ENCODE data around the gene VSTM2B.

Gene VSTM2B

GRCh38 chr19:29598496-29598895 lies 72.7 kb downstream of the VSTM2B start:
- Histone ChIP-seq H3K4me3 (ENCODE audit: low read length) (no peak overlapping the region), H3K9me2 (replicated peaks; ENCODE audit: insufficient read depth, low read length) (no peaks in the 10 kb centered on the region)
- TF ChIP-seq EZH2 (optimal IDR thresholded peaks at IDR 0.05; ENCODE audit: low read depth, low read length) = no peak
- TF ChIP-seq EZH2phosphoT487 (IDR thresholded peaks at IDR 0.05; ENCODE audit: low read length) = no peak
- no peak for TF ChIP-seq CTCF (IDR thresholded peaks at IDR 0.05; ENCODE audit: low read length)

GRCh38 chr19:29603308-29603707 lies 77.5 kb downstream of the VSTM2B start:
- Histone ChIP-seq H3K79me2 (ENCODE audit: low read length) (peaks cover 16% of the 10 kb centered on the region), H3K4me2 (ENCODE audit: low read depth, low read length) (no peak overlapping the region), H3K9ac (ENCODE audit: low read length) (no peak overlapping the region), H3K36me3 (replicated peaks; ENCODE audit: insufficient read depth, low read length) (no peaks in the 10 kb centered on the region), H3K27me3 (replicated peaks; ENCODE audit: insufficient read depth, low read length) (peaks cover 27% of the 10 kb centered on the region), H3F3A (ENCODE audit: insufficient read depth, low read length) (no peaks in the 10 kb centered on the region; the same call in 1 of the 2 replicates), H3K27ac (ENCODE audit: low read length) (no peak overlapping the region), H3K4me1 (ENCODE audit: low read length) (peaks cover 4% of the 10 kb centered on the region; the same call in 1 of the 2 replicates), H4K20me1 (ENCODE audit: insufficient read depth, low read length) (no peaks in the 10 kb centered on the region), H3K9me2 (replicated peaks; ENCODE audit: insufficient read depth, low read length) (no peaks in the 10 kb centered on the region), H2AFZ (ENCODE audit: low read length) (no peak overlapping the region), H3K4me3 (ENCODE audit: low read length) (no peak overlapping the region), H3K9me3 (replicated peaks; ENCODE audit: insufficient read depth, low read length) (no peaks in the 10 kb centered on the region)
- no peak for TF ChIP-seq CTCF (IDR thresholded peaks at IDR 0.05; ENCODE audit: low read length)
- TF ChIP-seq EZH2 (optimal IDR thresholded peaks at IDR 0.05; ENCODE audit: low read depth, low read length) = no peak
- TF ChIP-seq EZH2phosphoT487 (IDR thresholded peaks at IDR 0.05; ENCODE audit: low read length) = no peak
- DNase-seq = no peak

More at GRCh38 chr19:29598496-29598895, 72.7 kb downstream of the VSTM2B start:
- no peak overlapping the region for H3K9ac ChIP-seq (ENCODE audit: low read length)
- no peak for DNase-seq
- H2AFZ ChIP-seq (ENCODE audit: low read length) = no peak overlapping the region
- no peak overlapping the region for H3K4me2 ChIP-seq (ENCODE audit: low read depth, low read length)
- H3F3A ChIP-seq (ENCODE audit: insufficient read depth, low read length) = no peaks in the 10 kb centered on the region
- peaks cover 76% of the 10 kb centered on the region for H3K27me3 ChIP-seq (replicated peaks; ENCODE audit: insufficient read depth, low read length)
- no peaks in the 10 kb centered on the region for H3K4me1 ChIP-seq (ENCODE audit: low read length)
- H3K9me3 ChIP-seq (replicated peaks; ENCODE audit: insufficient read depth, low read length) = no peaks in the 10 kb centered on the region
- H3K36me3 ChIP-seq (replicated peaks; ENCODE audit: insufficient read depth, low read length) = no peaks in the 10 kb centered on the region
- no peaks in the 10 kb centered on the region for H4K20me1 ChIP-seq (ENCODE audit: insufficient read depth, low read length)
- no peak overlapping the region for H3K27ac ChIP-seq (ENCODE audit: low read length)
- H3K79me2 ChIP-seq (ENCODE audit: low read length) = no peaks in the 10 kb centered on the region

GRCh38 chr19:29605653-29606419 lies 80.0 kb downstream of the VSTM2B start, which contains the start of gene POP4:
POP4 (plus strand) TSS chr19:29606283; CDS start chr19:29606319, 36 bp downstream.
- H3K27ac ChIP-seq (ENCODE audit: low read length) = peak within 1 kb of the TSS; percentile 54; the same call in 1 of the 2 replicates
- no peaks in the 10 kb centered on the region; the same call in 1 of the 2 replicates for H3F3A ChIP-seq (ENCODE audit: insufficient read depth, low read length)
- no peaks in the 10 kb centered on the region for H3K36me3 ChIP-seq (replicated peaks; ENCODE audit: insufficient read depth, low read length)
- DNase-seq = peak; percentile 98
- H3K4me1 ChIP-seq (ENCODE audit: low read length) = peaks cover 4% of the 10 kb centered on the region; the same call in 1 of the 2 replicates
- no peaks in the 10 kb centered on the region for H3K9me2 ChIP-seq (replicated peaks; ENCODE audit: insufficient read depth, low read length)
- peaks cover 16% of the 10 kb centered on the region for H3K79me2 ChIP-seq (ENCODE audit: low read length)
- peak within 1 kb of the TSS; percentile 93 for H3K9ac ChIP-seq (ENCODE audit: low read length)
- peak within 1 kb of the TSS; percentile 90 for H3K4me2 ChIP-seq (ENCODE audit: low read depth, low read length)
- peak within 1 kb of the TSS; percentile 53 for H2AFZ ChIP-seq (ENCODE audit: low read length)
- peaks cover 5% of the 10 kb centered on the region for H3K27me3 ChIP-seq (replicated peaks; ENCODE audit: insufficient read depth, low read length)
- H3K4me3 ChIP-seq (ENCODE audit: low read length) = peak within 1 kb of the TSS; percentile 83
- H4K20me1 ChIP-seq (ENCODE audit: insufficient read depth, low read length) = no peaks in the 10 kb centered on the region
- H3K9me3 ChIP-seq (replicated peaks; ENCODE audit: insufficient read depth, low read length) = no peaks in the 10 kb centered on the region
- TF ChIP-seq EZH2phosphoT487 (IDR thresholded peaks at IDR 0.05; ENCODE audit: low read length) = no peak
- no peak for TF ChIP-seq CTCF (IDR thresholded peaks at IDR 0.05; ENCODE audit: low read length)
- TF ChIP-seq EZH2 (optimal IDR thresholded peaks at IDR 0.05; ENCODE audit: low read depth, low read length) = no peak
